ENCODE results near the gene ARHGEF4.

ARHGEF4 gene

GRCh38 chr2:131027566-131028528 is 191.1 kb downstream of the ARHGEF4 start:
- DNase-seq: no peak

GRCh38 chr2:131029812-131030211 is 193.1 kb downstream of the ARHGEF4 start:
- DNase-seq: no peak

- no peak for DNase-seq
These were observed 193.8 kb downstream of the ARHGEF4 start for GRCh38 chr2:131030478-131030971.

GRCh38 chr2:131031431-131031841 is 194.7 kb downstream of the ARHGEF4 start:
- no peak for DNase-seq

- no peak for DNase-seq
These were observed 195.2 kb downstream of the ARHGEF4 start for GRCh38 chr2:131031875-131032274.

GRCh38 chr2:131032393-131032836 is 195.7 kb downstream of the ARHGEF4 start:
- no peak for DNase-seq

- DNase-seq: no peak
These were observed 197.0 kb downstream of the ARHGEF4 start for GRCh38 chr2:131033786-131034121.

GRCh38 chr2:131034122-131035051 is 197.7 kb downstream of the ARHGEF4 start:
- no peak for DNase-seq

GRCh38 chr2:131035112-131035825 is 198.6 kb downstream of the ARHGEF4 start:
- no peak for DNase-seq

- no peak for DNase-seq
These were observed 199.1 kb downstream of the ARHGEF4 start for GRCh38 chr2:131035826-131036231.

- no peak for DNase-seq
These were observed 199.6 kb downstream of the ARHGEF4 start for GRCh38 chr2:131036269-131036668.

GRCh38 chr2:131036696-131037397 is 200.1 kb downstream of the ARHGEF4 start:
- DNase-seq: no peak

GRCh38 chr2:131037398-131038257 is 200.9 kb downstream of the ARHGEF4 start:
- DNase-seq: no peak

- no peak for DNase-seq
These were observed 201.8 kb downstream of the ARHGEF4 start for GRCh38 chr2:131038258-131039100.

- no peak for DNase-seq
These were observed 202.4 kb downstream of the ARHGEF4 start for GRCh38 chr2:131039101-131039440.

GRCh38 chr2:131039535-131039907 is 202.8 kb downstream of the ARHGEF4 start:
- no peak for DNase-seq

- no peak for DNase-seq
These were observed 203.4 kb downstream of the ARHGEF4 start for GRCh38 chr2:131039908-131040660.

- no peak for DNase-seq
These were observed 204.1 kb downstream of the ARHGEF4 start for GRCh38 chr2:131040661-131041401.

Data from GDM1 (cell line).